Transverse colon (tissue), 4 donors: ENCODE measurements around the gene EIF1AD. TPM values are rescaled to one million over a fixed set of nuclear protein-coding genes. Genes with fewer than 3 reads are reported as not detected.
A peak's percentile ranks its signal among the peaks of the same experiment; 100 is the strongest.

Source experiments
- DNase-seq: peaks from one replicate; pipeline ENCODE4 v3.0.0-alpha.2; 2019
- H3K27ac ChIP-seq, 4 donors: fragments of 200-600 bp; sonication (generic); 2 replicates each; pipeline ENCODE4 v1.5.1; 2016 to 2018; ENCODE audit warnings: inconsistent platforms in 4 of 4
- H3K27me3 ChIP-seq: fragments of 200-600 bp; sonication (generic); 2 replicates; pipeline ENCODE4 v1.5.1; 2017; ENCODE audit warnings: inconsistent platforms
- H3K36me3 ChIP-seq, 4 donors: fragments of 200-600 bp; sonication (generic); 2 replicates each; pipeline ENCODE4 v1.5.1; 2017 to 2019; ENCODE audit warnings: inconsistent platforms in 4 of 4
- H3K4me1 ChIP-seq, 4 donors: fragments of 200-600 bp; sonication (generic); 2 replicates each; pipeline ENCODE4 v1.5.1; 2017 to 2020; ENCODE audit warnings: inconsistent platforms in 4 of 4
- H3K4me3 ChIP-seq, 4 donors: fragments of 200-600 bp; sonication (generic); 1 replicate in 1 of 4; 2 replicates in 3 of 4; pipeline versions ENCODE4 v1.5.1 to v1.6.1; 2017 to 2019; ENCODE audit warnings: inconsistent platforms in 4 of 4
- H3K9me3 ChIP-seq, 2 donors: fragments of 200-600 bp; sonication (generic); 2 replicates each; pipeline ENCODE4 v1.5.1; 2017 to 2019; ENCODE audit warnings: inconsistent platforms in 2 of 2
- CTCF ChIP-seq, 5 experiments: fragments of 200-600 bp in 3 of 5; fragments of 450-650 bp in 2 of 5; sonication (generic) in 3 of 5; IDR thresholded peaks; 1 replicate in 2 of 5; 2 replicates in 3 of 5; pipeline ENCODE4 v1.5.1; 2016 to 2017; ENCODE audit warnings: antibody characterized with exemption in 5 of 5, inconsistent platforms in 3 of 5, mild to moderate bottlenecking in 2 of 5, moderate library complexity in 1 of 5
- EP300 ChIP-seq: sonication (generic); formaldehyde crosslinking; IDR thresholded peaks from one replicate; pipeline ENCODE4 v1.6.1; 2017; ENCODE audit warnings: antibody characterized with exemption, low read depth
- POLR2A ChIP-seq: fragments of 450-650 bp; IDR thresholded peaks from one replicate; pipeline ENCODE4 v1.6.1; 2016; ENCODE audit warnings: antibody characterized with exemption, mild to moderate bottlenecking, moderate library complexity
- POLR2AphosphoS5 ChIP-seq, 3 donors: sonication (generic); formaldehyde crosslinking; IDR thresholded peaks; one replicate each; pipeline ENCODE4 v1.6.1; 2016; ENCODE audit warnings: antibody characterized with exemption in 3 of 3
- WGBS, 2 donors: methylation state at CpG; one replicate each; pipeline ENCODE4 v1.1.5; 2018; ENCODE audit warnings: low coverage in 1 of 2; 5-methylcytosine and 5-hydroxymethylcytosine counted together
- in situ Hi-C, 4 donors: fragments of 200-750 bp; cut with MboI; loops; one replicate each; pipeline versions ENCODE4 v1.15.0 to v1.15.1; 2017; ENCODE audit warnings: low sequenced_read_pairs in 3 of 4, low pct_ligation_motif_present in 1 of 4, low pct_unique_long_range_greater_than_20kb in 1 of 4
- intact Hi-C: fragments of 100-400 bp; cut with DNase I; formaldehyde crosslinking; loops from one replicate; pipeline ENCODE4 v1.15.1; 2023; ENCODE audit warnings: low total_unique reads
- total RNA-seq, 4 donors: library from RNA; depleted of rRNA; stranded (reverse); fragments of >200 nt; gene quantifications; one replicate each; pipeline ENCODE4 v1.1.0, GENCODE V29; 2016

The EIF1AD gene
- total RNA-seq, 4 donors from 2014 or later, result 14.6 to 82.6 (median 31.2) TPM

- H3K27me3 ChIP-seq, result no peaks in the 10 kb centered on the region
- peaks cover 0 to 12% (median 0%) of the 10 kb centered on the region in 4 donors for H3K4me1 ChIP-seq
- DNase-seq, result no peak
- no peaks in the 10 kb centered on the region for H3K9me3 ChIP-seq
- intact Hi-C loops, result loop anchor here (5.0 kb wide), 1 partner anchor 110 kb away; no protein-coding TSS in a partner anchor
- H3K4me3 ChIP-seq, result no peak overlapping the region
- in situ Hi-C loops, result loop anchor here (10.0 to 25.0 kb wide), 4 partner anchors 105 to 305 kb away; partner anchors contain the start of genes CTSW (in 3 of the 4), CCDC85B (in 2 of the 4), FIBP (in 2 of the 4) and KAT5 (in 2 of the 4)
- WGBS, 2 donors, result 82 to 84% methylated on average over 5 of the region's 5 CpGs
- no peak for TF ChIP-seq CTCF (IDR thresholded peaks at IDR 0.05)
- H3K27ac ChIP-seq, result no peak overlapping the region
- H3K36me3 ChIP-seq, result no peaks in the 10 kb centered on the region
Measured at GRCh38 chr11:65992056-65992455, 9.9 kb downstream of the EIF1AD start.

- TF ChIP-seq POLR2A (no peak), EP300 (no peak), POLR2AphosphoS5 (IDR thresholded peaks at IDR 0.05) (peak in 2 of 3 donors; percentile 46 to 60), CTCF (IDR thresholded peaks at IDR 0.05) (peak; percentile 86 to 99 (median 88))
- 15 to 36% methylated on average over 5 to 10 of the region's 10 CpGs for WGBS, 2 donors
- Histone ChIP-seq H3K27me3 (no peaks in the 10 kb centered on the region), H3K27ac (peak overlapping the region in 2 of 4 donors; percentile 5 to 14), H3K9me3 (no peaks in the 10 kb centered on the region), H3K4me1 (peaks cover 0 to 4% (median 0%) of the 10 kb centered on the region in 4 donors), H3K36me3 (no peaks in the 10 kb centered on the region), H3K4me3 (no peak overlapping the region)
- DNase-seq, result peak; percentile 94
- intact Hi-C loops (loop anchor here (10.0 kb wide), 1 partner anchor 284 kb away; no protein-coding TSS in a partner anchor), in situ Hi-C loops (loop anchor here (10.0 to 25.0 kb wide), 4 partner anchors 102 to 302 kb away; partner anchors contain the start of genes FIBP (in 3 of the 4), CCDC85B (in 2 of the 4), CTSW (in 2 of the 4) and KAT5 (in 2 of the 4))
Measured at GRCh38 chr11:65988791-65989592, 13.0 kb downstream of the EIF1AD start.

- in situ Hi-C loops, result loop anchor here (10.0 to 25.0 kb wide), 4 partner anchors 100 to 300 kb away; partner anchors contain the start of genes FIBP (in 3 of the 4), CCDC85B (in 2 of the 4), CTSW (in 2 of the 4) and KAT5 (in 2 of the 4)
- intact Hi-C loops, result loop anchor here (10.0 kb wide), 1 partner anchor 283 kb away; no protein-coding TSS in a partner anchor
- H3K4me1 ChIP-seq, result peaks cover 0 to 4% (median 0%) of the 10 kb centered on the region in 4 donors
- H3K27ac ChIP-seq, result no peak overlapping the region
- no peak overlapping the region for H3K4me3 ChIP-seq
- TF ChIP-seq POLR2A (no peak), CTCF (IDR thresholded peaks at IDR 0.05) (no peak), EP300 (no peak), POLR2AphosphoS5 (IDR thresholded peaks at IDR 0.05) (no peak)
- H3K27me3 ChIP-seq, result no peaks in the 10 kb centered on the region
- H3K36me3 ChIP-seq, result no peaks in the 10 kb centered on the region
- 81% methylated on average over 9 of the region's 9 CpGs; no CpG with 5 or more reads in 1 of the 2 donors for WGBS, 2 donors
- no peaks in the 10 kb centered on the region for H3K9me3 ChIP-seq
- DNase-seq, result no peak
Measured at GRCh38 chr11:65987336-65987735, 14.6 kb downstream of the EIF1AD start.

- no peak for TF ChIP-seq EP300
- TF ChIP-seq POLR2AphosphoS5 (IDR thresholded peaks at IDR 0.05), result no peak
- TF ChIP-seq CTCF (IDR thresholded peaks at IDR 0.05), result no peak
- TF ChIP-seq POLR2A, result no peak
- H3K27ac ChIP-seq, result no peak overlapping the region
- WGBS, 2 donors, result 79% methylated on average over 5 of the region's 5 CpGs; no CpG with 5 or more reads in 1 of the 2 donors
- no peak for DNase-seq
- in situ Hi-C loops, result loop anchor here (10.0 to 25.0 kb wide), 4 partner anchors 96 to 296 kb away; partner anchors contain the start of genes FIBP (in 3 of the 4), CCDC85B (in 2 of the 4), CTSW (in 2 of the 4) and KAT5 (in 2 of the 4)
- no peaks in the 10 kb centered on the region for H3K27me3 ChIP-seq
- intact Hi-C loops, result loop anchor here (5.0 to 10.0 kb wide), 2 partner anchors 279 to 1791 kb away; no protein-coding TSS in a partner anchor
- H3K4me1 ChIP-seq, result no peaks in the 10 kb centered on the region
- no peak overlapping the region for H3K4me3 ChIP-seq
- peaks cover 0 to 6% (median under 1%) of the 10 kb centered on the region in 4 donors for H3K36me3 ChIP-seq
- no peaks in the 10 kb centered on the region for H3K9me3 ChIP-seq
Measured at GRCh38 chr11:65983589-65983987, 18.4 kb downstream of the EIF1AD start.
